Gastrocnemius medialis (tissue), 4 donors: ENCODE measurements around the gene IGSF8.

Experiments
- POLR2A ChIP-seq, 2 donors: fragments of 450-650 bp; IDR thresholded peaks; one replicate each; pipeline ENCODE4 v1.6.1; 2017; ENCODE audit warnings: antibody characterized with exemption in 2 of 2, mild to moderate bottlenecking in 2 of 2, moderate library complexity in 2 of 2
- TF ChIP-seq, protein P1 (sequence below), 5 experiments: fragments of 450-650 bp in 3 of 5; fragments of 200-600 bp in 2 of 5; sonication (generic) in 2 of 5; IDR thresholded peaks in 4 of 5; conservative IDR thresholded peaks in 1 of 5; 1 replicate in 4 of 5; 2 replicates in 1 of 5; pipeline ENCODE4 v1.5.1; 2016 to 2019; ENCODE audit warnings: antibody characterized with exemption in 5 of 5, mild to moderate bottlenecking in 3 of 5, moderate library complexity in 3 of 5

DNA sequence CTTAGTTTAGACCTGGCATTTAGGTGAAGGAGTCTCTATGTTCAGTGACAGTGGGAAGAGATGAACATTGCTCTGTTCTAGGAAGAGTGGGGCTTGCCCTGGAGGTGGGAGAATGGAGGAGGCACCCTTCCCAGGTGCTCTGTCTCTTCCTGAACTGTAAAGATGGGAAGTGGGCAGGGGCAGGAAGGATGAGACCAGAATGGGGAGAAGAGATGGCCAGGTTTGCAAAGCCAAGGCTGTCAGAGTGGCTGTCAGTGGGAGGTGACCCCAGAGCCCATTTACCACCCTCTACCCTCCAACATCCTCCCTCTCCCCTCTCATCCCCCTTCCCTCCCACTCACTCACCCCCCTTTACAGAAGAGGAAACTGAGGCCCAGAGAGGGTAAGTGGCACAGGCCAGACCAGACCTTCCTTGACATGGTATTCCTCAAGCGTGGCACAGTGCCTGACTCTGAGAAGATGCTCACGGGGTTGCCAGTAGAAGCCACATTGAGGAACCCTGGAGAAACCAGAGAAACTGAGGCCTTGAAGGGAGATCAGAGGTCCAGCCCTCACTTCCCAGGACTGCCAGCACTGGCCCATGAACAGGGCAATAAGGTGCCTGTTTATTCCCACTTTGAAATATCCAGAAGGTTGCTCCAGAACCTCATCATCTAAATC lies 1.4 kb upstream of the IGSF8 start:
- TF ChIP-seq, protein P1, sequence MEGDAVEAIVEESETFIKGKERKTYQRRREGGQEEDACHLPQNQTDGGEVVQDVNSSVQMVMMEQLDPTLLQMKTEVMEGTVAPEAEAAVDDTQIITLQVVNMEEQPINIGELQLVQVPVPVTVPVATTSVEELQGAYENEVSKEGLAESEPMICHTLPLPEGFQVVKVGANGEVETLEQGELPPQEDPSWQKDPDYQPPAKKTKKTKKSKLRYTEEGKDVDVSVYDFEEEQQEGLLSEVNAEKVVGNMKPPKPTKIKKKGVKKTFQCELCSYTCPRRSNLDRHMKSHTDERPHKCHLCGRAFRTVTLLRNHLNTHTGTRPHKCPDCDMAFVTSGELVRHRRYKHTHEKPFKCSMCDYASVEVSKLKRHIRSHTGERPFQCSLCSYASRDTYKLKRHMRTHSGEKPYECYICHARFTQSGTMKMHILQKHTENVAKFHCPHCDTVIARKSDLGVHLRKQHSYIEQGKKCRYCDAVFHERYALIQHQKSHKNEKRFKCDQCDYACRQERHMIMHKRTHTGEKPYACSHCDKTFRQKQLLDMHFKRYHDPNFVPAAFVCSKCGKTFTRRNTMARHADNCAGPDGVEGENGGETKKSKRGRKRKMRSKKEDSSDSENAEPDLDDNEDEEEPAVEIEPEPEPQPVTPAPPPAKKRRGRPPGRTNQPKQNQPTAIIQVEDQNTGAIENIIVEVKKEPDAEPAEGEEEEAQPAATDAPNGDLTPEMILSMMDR (IDR thresholded peaks at IDR 0.05 in 4 of 5, conservative IDR thresholded peaks at IDR 0.05 in 1 of 5): no peak
- no peak for TF ChIP-seq POLR2A (IDR thresholded peaks at IDR 0.05)
